CD4-positive, alpha-beta T cell treated with Interleukin-17A for 4 hours (primary cell): ENCODE results near the gene TUT7.
"Not testable (repeated sequence)": the region's sequence is repeated elsewhere in the genome, so short reads cannot be mapped to it uniquely, and the experiment has no call there.

ENCODE experiments used
- DNase-seq: peaks from one replicate; pipeline ENCODE4 v3.0.0-alpha.2; 2020; ENCODE audit warnings: mixed read lengths

The TUT7 gene

GRCh38 chr9:86354011-86354817, at the start of gene TUT7:
Gene TUT7, minus strand, starts transcription at chr9:86354410. Its CDS starts 1,211 bp downstream, at chr9:86353199.
- DNase-seq = peak; percentile 94

- DNase-seq = no peak
These were observed 48.4 kb upstream of the TUT7 start for GRCh38 chr9:86402591-86402990.

GRCh38 chr9:86396412-86396811, 42.2 kb upstream of the TUT7 start:
- DNase-seq = no peak

GRCh38 chr9:86390184-86390583, 36.0 kb upstream of the TUT7 start:
- DNase-seq = not testable (repeated sequence)

- no peak for DNase-seq
These were observed 35.4 kb upstream of the TUT7 start for GRCh38 chr9:86389628-86390027.

GRCh38 chr9:86387376-86387775, 33.2 kb upstream of the TUT7 start:
- no peak for DNase-seq

- DNase-seq = not testable (repeated sequence)
These were observed 28.8 kb upstream of the TUT7 start for GRCh38 chr9:86383000-86383399.

GRCh38 chr9:86376016-86376415, 21.8 kb upstream of the TUT7 start:
- no peak for DNase-seq

- DNase-seq = no peak
These were observed 15.6 kb upstream of the TUT7 start for GRCh38 chr9:86369810-86370209.

- DNase-seq = no peak
These were observed 14.8 kb upstream of the TUT7 start for GRCh38 chr9:86368871-86369521.

- DNase-seq = no peak
These were observed 7.0 kb upstream of the TUT7 start for GRCh38 chr9:86361176-86361575.

- DNase-seq = no peak
These were observed 5.1 kb upstream of the TUT7 start for GRCh38 chr9:86359151-86359879.

GRCh38 chr9:86356871-86357866, 3.0 kb upstream of the TUT7 start:
- DNase-seq = no peak

- DNase-seq = no peak
These were observed 1.6 kb upstream of the TUT7 start for GRCh38 chr9:86355814-86356213.

- no peak for DNase-seq
These were observed 654 bp upstream of the TUT7 start for GRCh38 chr9:86354818-86355309.

GRCh38 chr9:86353655-86354010, 577 bp downstream of the TUT7 start:
- peak; percentile 23 for DNase-seq

- no peak for DNase-seq
These were observed 1.7 kb downstream of the TUT7 start for GRCh38 chr9:86352440-86353077.

GRCh38 chr9:86351880-86352279, 2.3 kb downstream of the TUT7 start:
- DNase-seq = no peak

GRCh38 chr9:86350006-86350760, 4.0 kb downstream of the TUT7 start:
- DNase-seq = no peak

GRCh38 chr9:86349271-86349670, 4.9 kb downstream of the TUT7 start:
- DNase-seq = no peak

GRCh38 chr9:86347991-86348390, 6.2 kb downstream of the TUT7 start:
- DNase-seq = no peak
